Kidney (tissue), 14 donors: ENCODE data around the gene IFI30. TPM values are rescaled to one million over a fixed set of nuclear protein-coding genes. Genes with fewer than 3 reads are reported as not detected.

Experiments used
- DNase-seq, 5 donors: peaks; one replicate each; pipeline ENCODE4 v3.0.0-alpha.2; 2013 to 2020
- FAIRE-seq: peaks from 2 replicates; lab custom pipeline; 2012; peaks lifted over from hg19 to GRCh38; lab: Jason Lieb, UNC
- H3K27ac ChIP-seq, 2 donors: one replicate each; pipeline ENCODE4 v1.7.0; 2013; ENCODE audit warnings: low read depth in 2 of 2, low read length in 2 of 2, inconsistent platforms in 1 of 2
- H3K27me3 ChIP-seq: one replicate; pipeline ENCODE4 v1.7.1; 2013; ENCODE audit warnings: low read length, inconsistent platforms; ENCODE audit not compliant: control insufficient read depth, insufficient read depth
- H3K36me3 ChIP-seq, 3 donors: one replicate each; pipeline versions ENCODE4 v1.7.0 to v1.7.1; 2013; ENCODE audit warnings: low read length in 3 of 3, control low read depth in 1 of 3, inconsistent platforms in 1 of 3; ENCODE audit not compliant: insufficient read depth in 3 of 3, control insufficient read depth in 2 of 3
- H3K4me1 ChIP-seq, 3 donors: one replicate each; pipeline versions ENCODE4 v1.7.0 to v1.7.1; 2013; ENCODE audit warnings: low read length in 3 of 3, inconsistent platforms in 1 of 3, low read depth in 1 of 3; ENCODE audit not compliant: control insufficient read depth in 2 of 3, insufficient read depth in 2 of 3
- H3K4me3 ChIP-seq, 3 donors: one replicate each; pipeline versions ENCODE4 v1.7.0 to v1.8.1; 2013; ENCODE audit warnings: low read length in 3 of 3, control low read depth in 1 of 3, inconsistent platforms in 1 of 3
- H3K9ac ChIP-seq, 3 donors: one replicate each; pipeline versions ENCODE4 v1.7.0 to v1.7.1; 2013; ENCODE audit warnings: low read length in 3 of 3, control low read depth in 1 of 3, inconsistent platforms in 1 of 3
- H3K9me3 ChIP-seq, 3 donors: one replicate each; pipeline versions ENCODE4 v1.7.0 to v1.7.1; 2013; ENCODE audit warnings: low read length in 3 of 3, control low read depth in 1 of 3, inconsistent platforms in 1 of 3; ENCODE audit not compliant: control insufficient read depth in 2 of 3, insufficient read depth in 1 of 3
- intact Hi-C: fragments of 100-400 bp; cut with DNase I; formaldehyde crosslinking; loops from one replicate; pipeline ENCODE4 v1.11.1; 2022
- polyA plus RNA-seq: library from polyadenylated mRNA; stranded (reverse); fragments of 350-450 nt; fragmentation: Illumina TruSeq; extraction: RNeasy Lipid Tissue Mini Kit (QIAGEN cat#74804); gene quantifications from one replicate; pipeline ENCODE4 v1.2.3, GENCODE V29; 2014; ENCODE audit warnings: low read depth, low replicate concordance; ENCODE audit not compliant: insufficient read depth
- total RNA-seq: library from RNA; stranded (reverse); fragmentation: NEBNext Ultra II Directional; extraction: Animal tissue kit (Norgen Biotek cat#: 25700); gene quantifications from one replicate; pipeline ENCODE4 v1.2.1, GENCODE V29; 2021
- TF ChIP-seq, protein P1 (sequence below): IDR thresholded peaks from 3 replicates; pipeline ENCODE4 v1.5.1; 2012; ENCODE audit warnings: mild to moderate bottlenecking, moderate library complexity, borderline replicate concordance; ENCODE audit not compliant: insufficient read depth; ENCODE audit errors: extremely low read depth
- donor health status: control.
- donor health status: control.
- donor health status: control.
- donor health status: control.
- donor health status: control.
- donor health status: DM: yes; HTN: yes; CAD: no.
- donor health status: Normal renal cell carcinoma (clear cell type).

Gene IFI30
- total and polyA plus RNA-seq, 2 donors from 2014 or later, result 109 to 173 TPM

DNA sequence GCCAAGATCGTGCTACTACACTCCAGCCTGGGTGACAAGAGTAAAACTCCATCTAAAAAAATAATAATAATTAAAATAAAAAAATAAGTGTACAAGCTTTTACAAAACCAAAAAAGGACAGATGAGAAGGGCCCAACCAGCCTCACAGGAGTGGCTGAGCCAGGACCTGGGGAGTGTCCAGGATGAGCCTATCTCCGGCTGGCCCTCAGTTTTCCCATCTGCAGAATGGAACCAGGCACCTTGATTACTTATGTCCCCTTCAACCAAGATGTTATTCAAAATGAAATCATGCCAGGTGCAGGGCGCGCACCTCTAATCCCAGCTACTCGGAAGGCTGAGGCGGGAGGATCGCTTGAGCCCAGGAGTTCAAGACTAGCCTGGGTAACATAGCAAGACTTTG lies 9.5 kb upstream of the IFI30 start:
- FAIRE-seq (no peak), DNase-seq (no peak)
- Histone ChIP-seq H3K27ac (no peak overlapping the region), H3K27me3 (no peaks in the 10 kb centered on the region), H3K9me3 (no peaks in the 10 kb centered on the region), H3K4me3 (no peak overlapping the region), H3K36me3 (peaks cover 8 to 37% (median 11%) of the 10 kb centered on the region in 3 donors), H3K9ac (no peak overlapping the region), H3K4me1 (peaks cover 0 to 7% (median 3%) of the 10 kb centered on the region in 3 donors)
- TF ChIP-seq, protein P1, sequence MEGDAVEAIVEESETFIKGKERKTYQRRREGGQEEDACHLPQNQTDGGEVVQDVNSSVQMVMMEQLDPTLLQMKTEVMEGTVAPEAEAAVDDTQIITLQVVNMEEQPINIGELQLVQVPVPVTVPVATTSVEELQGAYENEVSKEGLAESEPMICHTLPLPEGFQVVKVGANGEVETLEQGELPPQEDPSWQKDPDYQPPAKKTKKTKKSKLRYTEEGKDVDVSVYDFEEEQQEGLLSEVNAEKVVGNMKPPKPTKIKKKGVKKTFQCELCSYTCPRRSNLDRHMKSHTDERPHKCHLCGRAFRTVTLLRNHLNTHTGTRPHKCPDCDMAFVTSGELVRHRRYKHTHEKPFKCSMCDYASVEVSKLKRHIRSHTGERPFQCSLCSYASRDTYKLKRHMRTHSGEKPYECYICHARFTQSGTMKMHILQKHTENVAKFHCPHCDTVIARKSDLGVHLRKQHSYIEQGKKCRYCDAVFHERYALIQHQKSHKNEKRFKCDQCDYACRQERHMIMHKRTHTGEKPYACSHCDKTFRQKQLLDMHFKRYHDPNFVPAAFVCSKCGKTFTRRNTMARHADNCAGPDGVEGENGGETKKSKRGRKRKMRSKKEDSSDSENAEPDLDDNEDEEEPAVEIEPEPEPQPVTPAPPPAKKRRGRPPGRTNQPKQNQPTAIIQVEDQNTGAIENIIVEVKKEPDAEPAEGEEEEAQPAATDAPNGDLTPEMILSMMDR, result no peak
- intact Hi-C loops, result no loop called here

DNA sequence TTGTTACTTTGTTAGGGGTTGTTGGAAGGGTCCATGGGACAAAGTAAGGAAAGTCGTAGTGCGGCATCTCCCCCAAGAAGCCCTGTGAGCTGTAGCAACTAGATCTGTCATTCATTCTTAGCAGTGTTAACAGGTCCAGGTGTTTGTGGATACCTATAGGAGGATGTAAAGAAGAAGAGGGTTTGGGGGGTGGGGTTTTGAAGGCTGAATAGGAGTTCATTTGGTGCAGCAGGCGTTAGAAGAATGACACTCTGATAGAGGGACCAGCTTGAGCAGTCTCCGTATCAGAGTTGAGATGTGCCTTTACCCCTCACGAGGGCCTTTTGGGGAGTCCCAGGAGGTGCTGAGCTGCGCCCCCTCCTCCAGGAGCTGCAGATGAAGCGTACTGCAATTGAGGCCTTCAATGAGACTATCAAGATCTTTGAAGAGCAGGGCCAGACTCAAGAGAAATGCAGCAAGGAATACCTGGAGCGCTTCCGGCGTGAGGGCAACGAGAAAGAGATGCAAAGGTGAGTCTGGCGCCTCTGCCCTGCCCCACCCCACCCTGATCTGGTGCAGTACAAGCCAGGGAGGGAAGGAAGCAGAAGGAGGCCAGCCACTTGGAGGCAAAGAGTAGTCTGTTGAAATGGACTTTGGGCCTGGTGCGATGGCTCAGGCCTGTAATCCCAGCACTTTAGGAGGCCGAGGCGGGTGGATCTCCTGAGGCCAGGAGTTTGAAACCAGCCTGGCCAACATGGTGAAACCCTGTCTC lies 7.6 kb upstream of the IFI30 start:
- DNase-seq (no peak), FAIRE-seq (no peak)
- Histone ChIP-seq H3K9ac (no peak overlapping the region), H3K27me3 (no peaks in the 10 kb centered on the region), H3K4me3 (no peak overlapping the region), H3K4me1 (peaks cover 0 to 4% (median 3%) of the 10 kb centered on the region in 3 donors), H3K9me3 (no peaks in the 10 kb centered on the region), H3K27ac (no peak overlapping the region), H3K36me3 (peaks cover 8 to 37% (median 11%) of the 10 kb centered on the region in 3 donors)
- intact Hi-C loops, result no loop called here
- TF ChIP-seq, protein P1, result no peak

- H3K4me3 ChIP-seq, result no peak overlapping the region
- FAIRE-seq (no peak), DNase-seq (no peak)
- H3K4me1 ChIP-seq, result no peaks in the 10 kb centered on the region
- no peak overlapping the region for H3K9ac ChIP-seq
- H3K36me3 ChIP-seq, result peaks cover 8 to 36% (median 11%) of the 10 kb centered on the region in 3 donors
- TF ChIP-seq, protein P1, result no peak
- intact Hi-C loops, result no loop called here
- H3K9me3 ChIP-seq, result no peaks in the 10 kb centered on the region
- H3K27me3 ChIP-seq, result no peaks in the 10 kb centered on the region
- no peak overlapping the region for H3K27ac ChIP-seq
Measured at GRCh38 chr19:18167011-18167410, 6.6 kb upstream of the IFI30 start.
